LNCAP (cell line): ENCODE data around the gene LOC101059915.

Experiments
- CTCF ChIP-seq: fragments of 450-650 bp; IDR thresholded peaks from 2 replicates; pipeline ENCODE4 v1.5.1; 2017; ENCODE audit warnings: mild to moderate bottlenecking

LOC101059915 gene

GRCh38 chrX:71650333-71650969, 16.9 kb upstream of the LOC101059915 start:
- no peak for TF ChIP-seq CTCF

- TF ChIP-seq CTCF: peak; percentile 53
Observed at GRCh38 chrX:71652405-71652804, 14.9 kb upstream of the LOC101059915 start.

GRCh38 chrX:71653344-71653743, 14.0 kb upstream of the LOC101059915 start:
- no peak for TF ChIP-seq CTCF

DNA sequence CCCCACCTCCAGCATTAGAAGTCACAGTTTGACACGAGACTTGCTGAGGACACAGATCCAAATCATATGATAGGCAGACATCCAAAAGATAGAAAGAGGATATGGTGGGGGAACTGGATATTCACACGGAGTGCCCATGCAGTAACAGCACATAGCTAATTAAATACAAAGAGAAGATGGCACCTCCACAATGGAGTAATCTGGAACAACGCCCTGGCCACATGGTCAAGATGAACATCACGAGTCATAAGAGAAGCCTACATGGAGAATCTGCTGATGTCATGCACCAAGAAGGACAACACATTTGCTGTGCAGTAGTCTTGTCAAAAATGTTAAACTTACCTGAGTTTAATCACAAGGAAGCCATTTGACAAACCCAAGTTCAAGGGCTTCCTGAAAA, 10.1 kb upstream of the LOC101059915 start:
- no peak for TF ChIP-seq CTCF

DNA sequence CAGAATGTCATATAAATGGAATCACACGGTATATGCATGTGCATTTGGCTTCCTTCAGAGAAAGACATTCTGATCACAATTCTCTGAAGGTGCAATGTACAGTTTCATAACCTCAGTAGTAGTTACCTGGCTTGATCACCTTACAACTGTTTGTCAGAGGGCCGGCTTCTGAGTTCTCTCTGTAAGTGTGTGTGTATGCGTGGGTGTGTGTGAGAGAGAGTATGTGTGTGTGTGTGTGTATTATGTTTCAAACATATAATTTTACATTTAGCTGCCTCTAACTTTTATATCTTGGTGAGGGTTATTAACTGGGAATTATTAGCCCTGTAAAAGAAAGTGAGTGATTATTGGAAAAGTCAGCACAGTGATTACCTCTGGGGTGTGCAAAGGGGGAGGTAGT, 8.0 kb upstream of the LOC101059915 start:
- TF ChIP-seq CTCF: no peak

GRCh38 chrX:71659959-71660358, 7.4 kb upstream of the LOC101059915 start:
- TF ChIP-seq CTCF: no peak

GRCh38 chrX:71660562-71661416, 6.6 kb upstream of the LOC101059915 start:
- no peak for TF ChIP-seq CTCF
